H9 (cell line): ENCODE results near the gene PPFIBP1. TPM values are rescaled to one million over a fixed set of nuclear protein-coding genes. Genes with fewer than 3 reads are reported as not detected.

Experiments used
- DNase-seq: peaks from one replicate; pipeline ENCODE4 v3.0.0-alpha.2; 2017
- H2AFZ ChIP-seq: one replicate; pipeline ENCODE4 v1.6.1; 2013; ENCODE audit warnings: mild to moderate bottlenecking, low read length, control low read depth, moderate library complexity
- H2AK5ac ChIP-seq: 2 replicates; pipeline ENCODE4 v1.6.1; 2013; ENCODE audit warnings: low read length, control low read depth, mixed read lengths; ENCODE audit not compliant: insufficient read length
- H2BK120ac ChIP-seq: one replicate; pipeline ENCODE4 v1.6.1; 2013; ENCODE audit warnings: low read depth, mild to moderate bottlenecking, low read length, control low read depth, inconsistent platforms; ENCODE audit not compliant: poor library complexity, severe bottlenecking
- H2BK12ac ChIP-seq: 2 replicates; pipeline ENCODE4 v1.6.1; 2013; ENCODE audit warnings: low read length, control low read depth, mixed read lengths, low read depth; ENCODE audit not compliant: insufficient read length
- H2BK15ac ChIP-seq: 2 replicates; pipeline ENCODE4 v1.6.1; 2013; ENCODE audit warnings: low read depth, low read length, control low read depth
- H2BK20ac ChIP-seq: one replicate; pipeline ENCODE4 v1.6.1; 2013; ENCODE audit warnings: low read depth, mild to moderate bottlenecking, low read length, control low read depth, inconsistent platforms; ENCODE audit not compliant: poor library complexity, severe bottlenecking
- H2BK5ac ChIP-seq: 2 replicates; pipeline ENCODE4 v1.6.1; 2013; ENCODE audit warnings: low read length, control low read depth, mixed read lengths; ENCODE audit not compliant: insufficient read length
- H3K14ac ChIP-seq: 2 replicates; pipeline ENCODE4 v1.6.1; 2013; ENCODE audit warnings: low read length, control low read depth; ENCODE audit not compliant: insufficient read depth
- H3K18ac ChIP-seq: 2 replicates; pipeline ENCODE4 v1.6.1; 2013; ENCODE audit warnings: low read depth, mild to moderate bottlenecking, mixed read lengths, low read length, control low read depth; ENCODE audit not compliant: insufficient read length
- H3K23ac ChIP-seq: 2 replicates; pipeline ENCODE4 v1.6.1; 2013; ENCODE audit warnings: low read length, control low read depth, mixed read lengths, low read depth; ENCODE audit not compliant: insufficient read length
- H3K23me2 ChIP-seq: 2 replicates; pipeline ENCODE4 v1.6.1; 2013; ENCODE audit warnings: low read depth, mild to moderate bottlenecking, mixed read lengths, low read length, control low read depth; ENCODE audit not compliant: insufficient read length, poor library complexity, severe bottlenecking
- H3K27ac ChIP-seq: 2 replicates; pipeline ENCODE4 v1.5.1; 2013; ENCODE audit warnings: low read length, control low read depth, mixed read lengths, low read depth; ENCODE audit not compliant: insufficient read length
- H3K27me3 ChIP-seq: 2 replicates; pipeline ENCODE4 v1.6.1; 2013; ENCODE audit warnings: low read length, control low read depth, inconsistent platforms; ENCODE audit not compliant: insufficient read depth
- H3K4ac ChIP-seq: 2 replicates; pipeline ENCODE4 v1.6.1; 2013; ENCODE audit warnings: low read depth, mild to moderate bottlenecking, control low read depth, inconsistent platforms, low read length, moderate library complexity
- H3K4me1 ChIP-seq: 2 replicates; pipeline ENCODE4 v1.6.1; 2013; ENCODE audit warnings: low read length, control low read depth, inconsistent platforms; ENCODE audit not compliant: insufficient read depth
- H3K4me2 ChIP-seq: 2 replicates; pipeline ENCODE4 v1.6.1; 2013; ENCODE audit warnings: low read length, control low read depth, mixed read lengths; ENCODE audit not compliant: insufficient read length, insufficient read depth
- H3K56ac ChIP-seq: 2 replicates; pipeline ENCODE4 v1.6.1; 2013; ENCODE audit warnings: low read depth, mild to moderate bottlenecking, mixed read lengths, low read length, control low read depth; ENCODE audit not compliant: insufficient read length
- H3K79me1 ChIP-seq: 2 replicates; pipeline ENCODE4 v1.6.1; 2013; ENCODE audit warnings: low read depth, mild to moderate bottlenecking, moderate library complexity, low read length, control low read depth, inconsistent platforms; ENCODE audit not compliant: insufficient read depth, poor library complexity, severe bottlenecking
- H3K79me2 ChIP-seq: 2 replicates; pipeline ENCODE4 v1.6.1; 2013; ENCODE audit warnings: low read length, control low read depth, inconsistent platforms; ENCODE audit not compliant: insufficient read depth
- H3K9ac ChIP-seq: 2 replicates; pipeline ENCODE4 v1.6.1; 2013; ENCODE audit warnings: low read length, control low read depth, mixed read lengths; ENCODE audit not compliant: insufficient read length; ENCODE audit errors: extremely low read depth
- H3K9me3 ChIP-seq: one replicate; pipeline ENCODE4 v1.6.1; 2013; ENCODE audit warnings: low read depth, low read length, inconsistent platforms; ENCODE audit not compliant: control insufficient read depth
- H3T11ph ChIP-seq: one replicate; pipeline ENCODE4 v1.6.1; 2013; ENCODE audit warnings: mild to moderate bottlenecking, low read length, control low read depth, inconsistent platforms
- H4K20me1 ChIP-seq: one replicate; pipeline ENCODE4 v1.6.1; 2013; ENCODE audit not compliant: control insufficient read depth, insufficient read length, insufficient read depth
- H4K5ac ChIP-seq: 2 replicates; pipeline ENCODE4 v1.6.1; 2013; ENCODE audit warnings: low read depth, mild to moderate bottlenecking, mixed read lengths, low read length, control low read depth; ENCODE audit not compliant: insufficient read length
- H4K8ac ChIP-seq: replicated peaks from 2 replicates; pipeline ENCODE4 v1.6.1; 2013; ENCODE audit warnings: low read length, control low read depth, mixed read lengths, low read depth; ENCODE audit not compliant: insufficient read length
- H4K91ac ChIP-seq: 2 replicates; pipeline ENCODE4 v1.6.1; 2013; ENCODE audit warnings: low read depth, mild to moderate bottlenecking, moderate library complexity, mixed read lengths, low read length, control low read depth; ENCODE audit not compliant: insufficient read length
- H3K27ac Mint-ChIP-seq, 3 experiments: 2 replicates in 2 of 3; 3 replicates in 1 of 3; pipeline ENCODE4 v1.8.0; 2020 to 2021; ENCODE audit warnings: mixed read lengths in 3 of 3, mild to moderate bottlenecking in 1 of 3, moderate library complexity in 1 of 3
- H3K27me3 Mint-ChIP-seq: 2 replicates; pipeline ENCODE4 v1.8.0; 2021; ENCODE audit warnings: low read depth, mild to moderate bottlenecking, moderate library complexity, mixed read lengths
- H3K36me3 Mint-ChIP-seq, 3 experiments: 2 replicates in 2 of 3; 3 replicates in 1 of 3; pipeline ENCODE4 v1.8.0; 2020 to 2021; ENCODE audit warnings: low read depth in 3 of 3, mixed read lengths in 3 of 3; ENCODE audit not compliant: insufficient read depth in 1 of 3
- H3K4me1 Mint-ChIP-seq, 2 experiments: 2 replicates each; pipeline ENCODE4 v1.8.0; 2020; ENCODE audit warnings: mixed read lengths in 2 of 2
- H3K4me3 Mint-ChIP-seq, 2 experiments: 2 replicates in 1 of 2; 3 replicates in 1 of 2; pipeline ENCODE4 v1.8.0; 2020 to 2021; ENCODE audit warnings: mild to moderate bottlenecking in 2 of 2, mixed read lengths in 2 of 2, moderate library complexity in 1 of 2
- H3K9me3 Mint-ChIP-seq, 2 experiments: 2 replicates in 1 of 2; 3 replicates in 1 of 2; pipeline ENCODE4 v1.8.0; 2020; ENCODE audit warnings: mild to moderate bottlenecking in 2 of 2, mixed read lengths in 2 of 2, moderate library complexity in 1 of 2
- CTCF ChIP-seq: fragments of 200-600 bp; sonication (generic); conservative IDR thresholded peaks from 3 replicates; pipeline ENCODE4 v1.8.0; 2021; ENCODE audit warnings: antibody characterized with exemption, mild to moderate bottlenecking
- WGBS: extraction: QIAGEN DNeasy Blood & Tissue Kit; methylation state at CpG from one replicate; pipeline ENCODE4 v1.1.7; 2013; ENCODE audit warnings: missing lambda C conversion rate, low lambda C conversion rate, mixed read lengths; ENCODE audit not compliant: insufficient read length; ENCODE audit errors: extremely low coverage; 5-methylcytosine and 5-hydroxymethylcytosine counted together
- total RNA-seq: library from RNA; stranded (reverse); gene quantifications from 2 replicates; pipeline ENCODE4 v1.2.1, GENCODE V29; 2021

PPFIBP1 gene
- total RNA-seq, 1 experiment from 2014 or later: 29.2 TPM

GRCh38 chr12:27688671-27689070 is 164.7 kb downstream of the PPFIBP1 start:
- no peak overlapping the region for H2AK5ac ChIP-seq
- Mint-ChIP-seq H3K27me3 (no peaks in the 10 kb centered on the region), H3K4me1 (no peaks in the 10 kb centered on the region), H3K27ac (no peak overlapping the region), H3K9me3 (no peaks in the 10 kb centered on the region), H3K4me3 (no peak overlapping the region), H3K36me3 (peaks cover 2 to 34% (median 20%) of the 10 kb centered on the region in 3 experiments; a peak in 6 of 7 replicates)
- H4K91ac ChIP-seq: no peak overlapping the region
- TF ChIP-seq CTCF: no peak
- no peak overlapping the region for H2BK15ac ChIP-seq
- H3K4me1 ChIP-seq: no peaks in the 10 kb centered on the region
- no peak overlapping the region for H2BK12ac ChIP-seq
- WGBS: no CpG with 5 or more reads among the region's 3 CpGs
- DNase-seq: no peak
- H3K9ac ChIP-seq: no peak overlapping the region
- H3K14ac ChIP-seq: no peak overlapping the region
- H4K20me1 ChIP-seq: no peaks in the 10 kb centered on the region
- no peak overlapping the region for H3K4me2 ChIP-seq
- no peaks in the 10 kb centered on the region for H3K79me2 ChIP-seq
- no peak overlapping the region for H3K27ac ChIP-seq
- H2BK5ac ChIP-seq: no peak overlapping the region
- H3K27me3 ChIP-seq: no peaks in the 10 kb centered on the region
- H4K5ac ChIP-seq: no peak overlapping the region
- H3K18ac ChIP-seq: no peak overlapping the region
- no peak overlapping the region for H4K8ac ChIP-seq
- H2BK120ac ChIP-seq: no peak overlapping the region
- no peak overlapping the region for H3K56ac ChIP-seq
- H3K79me1 ChIP-seq: no peaks in the 10 kb centered on the region
- no peaks in the 10 kb centered on the region for H3K9me3 ChIP-seq
- no peaks in the 10 kb centered on the region for H3K23me2 ChIP-seq
- no peak overlapping the region for H2AFZ ChIP-seq
- H3K4ac ChIP-seq: no peak overlapping the region
- H2BK20ac ChIP-seq: no peak overlapping the region
- no peak overlapping the region for H3K23ac ChIP-seq
- H3T11ph ChIP-seq: no peak overlapping the region
